HG03196 (cell line): ENCODE data around the gene C4BPB.

ENCODE experiments used
- ATAC-seq: cut with Tn5 transposase; IDR thresholded peaks from one replicate; pipeline ENCODE4 v1.9.1; 2021; ENCODE audit not compliant: unreplicated experiment

The C4BPB gene

DNA sequence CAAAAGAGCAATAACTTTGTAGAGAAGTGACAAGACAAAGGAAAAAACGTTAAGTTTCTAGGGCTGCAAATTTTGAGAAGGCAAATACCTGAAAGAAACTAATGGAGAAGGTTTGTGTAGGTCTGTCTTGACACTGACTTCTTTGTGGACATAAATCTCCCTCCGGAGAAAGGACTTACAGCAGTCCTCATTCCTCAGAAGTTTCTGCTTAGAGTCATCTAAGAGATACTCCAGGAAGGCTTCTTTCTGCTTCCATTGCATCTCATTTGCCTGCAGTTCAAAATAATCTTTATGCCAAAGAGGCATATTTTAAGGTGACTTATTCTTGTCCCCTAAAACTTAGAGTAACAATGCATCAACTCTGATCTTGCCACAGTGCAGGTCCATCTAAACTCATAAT is 4.4 kb upstream of the C4BPB start:
- no peak for ATAC-seq

DNA sequence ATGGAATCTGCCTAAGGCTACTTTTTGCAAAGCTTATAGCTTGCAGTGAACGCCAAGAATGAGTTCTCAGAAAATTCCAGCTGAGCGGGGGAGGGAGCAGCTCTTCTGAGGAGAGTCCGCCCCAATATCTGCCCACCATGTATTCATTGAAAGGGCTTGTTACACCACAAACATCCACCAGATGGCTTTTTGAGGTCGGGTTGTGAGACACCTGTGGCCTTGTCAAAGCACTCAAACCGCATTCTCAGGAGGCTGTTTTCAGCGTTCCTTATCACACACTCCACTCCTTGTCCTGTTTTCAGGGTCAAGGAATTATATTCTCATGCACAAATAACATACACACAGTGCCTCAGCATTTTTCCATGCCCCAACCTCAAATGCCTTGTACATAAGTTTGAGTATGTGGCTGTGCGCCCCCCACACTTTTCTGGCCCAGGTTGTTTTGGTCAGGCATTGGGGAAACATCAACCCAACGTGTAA is 3.9 kb upstream of the C4BPB start:
- no peak for ATAC-seq

DNA sequence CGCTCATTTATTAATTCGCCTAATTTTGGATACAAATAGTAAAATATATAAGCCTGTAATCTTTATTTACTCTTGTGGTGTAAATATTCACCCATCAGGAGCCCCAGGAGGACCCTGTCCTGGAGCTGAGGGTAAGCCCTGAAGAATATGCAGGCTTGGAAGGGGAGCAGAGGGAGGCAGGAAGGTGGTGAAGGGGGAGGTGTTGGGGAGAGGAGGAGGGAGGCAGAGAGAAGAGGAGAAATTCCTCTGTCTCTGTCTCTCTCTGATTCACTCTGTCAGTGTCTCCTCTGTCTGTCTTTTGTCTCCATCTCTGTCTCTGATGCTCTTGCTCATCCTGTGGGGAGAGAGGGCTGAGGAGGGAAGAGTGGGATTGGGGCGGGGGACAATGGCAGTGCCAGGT is 2.8 kb upstream of the C4BPB start:
- ATAC-seq = no peak

- no peak for ATAC-seq
These were observed 499 bp upstream of the C4BPB start for GRCh38 chr1:207088161-207088560.

GRCh38 chr1:207089627-207090355 is 1.1 kb downstream of the C4BPB start:
- ATAC-seq = no peak

- no peak for ATAC-seq
These were observed 2.7 kb downstream of the C4BPB start for GRCh38 chr1:207091200-207091908.

- ATAC-seq = no peak
These were observed 5.3 kb downstream of the C4BPB start for GRCh38 chr1:207093944-207094343.

DNA sequence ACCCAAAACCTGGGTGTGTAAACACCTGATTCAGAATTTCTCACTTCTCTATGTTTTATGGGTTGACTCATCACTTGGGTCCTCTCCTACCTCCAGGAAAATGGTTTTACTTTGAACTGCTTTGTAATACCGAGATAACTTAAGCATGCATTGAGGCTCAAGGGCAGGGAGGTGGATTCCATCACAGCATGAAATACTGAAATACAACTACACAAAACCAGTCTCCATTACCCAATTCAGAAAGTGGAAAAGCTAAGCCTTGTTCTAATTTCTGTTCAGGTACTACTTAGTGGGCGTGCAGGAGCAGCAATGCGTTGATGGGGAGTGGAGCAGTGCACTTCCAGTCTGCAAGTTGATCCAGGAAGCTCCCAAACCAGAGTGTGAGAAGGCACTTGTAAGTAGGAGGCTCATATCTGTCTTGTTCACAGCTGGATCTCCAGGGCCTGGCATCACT is 9.2 kb downstream of the C4BPB start:
- ATAC-seq = peak; percentile 74

GRCh38 chr1:207101720-207102119 is 13.1 kb downstream of the C4BPB start:
- ATAC-seq = no peak

GRCh38 chr1:207102146-207102545 is 13.5 kb downstream of the C4BPB start:
- ATAC-seq = no peak

GRCh38 chr1:207102659-207103058 is 14.0 kb downstream of the C4BPB start:
- ATAC-seq = no peak

GRCh38 chr1:207103892-207104373 is 15.3 kb downstream of the C4BPB start, which contains the start of gene C4BPA:
Gene C4BPA, plus strand, starts transcription at chr1:207104233. Its CDS starts 8,793 bp downstream, at chr1:207113026.
- no peak for ATAC-seq

DNA sequence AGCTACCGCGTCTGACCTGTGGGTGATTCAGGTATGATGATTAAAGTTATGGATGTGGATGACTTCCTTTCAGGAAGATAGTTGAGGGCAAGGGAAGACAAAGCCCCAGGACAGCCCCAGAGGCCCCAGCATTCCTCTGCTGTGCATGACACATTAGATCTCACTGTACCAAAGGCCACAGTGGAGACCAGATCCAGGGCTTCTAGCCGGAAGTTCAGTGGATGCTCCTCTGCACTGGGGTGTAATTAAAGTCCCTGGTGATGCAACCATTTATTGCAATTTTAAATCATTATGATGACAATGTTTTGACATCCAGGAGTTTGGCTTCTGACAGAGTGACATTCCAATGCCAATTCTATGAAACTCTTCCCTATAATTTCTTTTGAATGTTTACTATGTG is 20.3 kb downstream of the C4BPB start:
- ATAC-seq = no peak

DNA sequence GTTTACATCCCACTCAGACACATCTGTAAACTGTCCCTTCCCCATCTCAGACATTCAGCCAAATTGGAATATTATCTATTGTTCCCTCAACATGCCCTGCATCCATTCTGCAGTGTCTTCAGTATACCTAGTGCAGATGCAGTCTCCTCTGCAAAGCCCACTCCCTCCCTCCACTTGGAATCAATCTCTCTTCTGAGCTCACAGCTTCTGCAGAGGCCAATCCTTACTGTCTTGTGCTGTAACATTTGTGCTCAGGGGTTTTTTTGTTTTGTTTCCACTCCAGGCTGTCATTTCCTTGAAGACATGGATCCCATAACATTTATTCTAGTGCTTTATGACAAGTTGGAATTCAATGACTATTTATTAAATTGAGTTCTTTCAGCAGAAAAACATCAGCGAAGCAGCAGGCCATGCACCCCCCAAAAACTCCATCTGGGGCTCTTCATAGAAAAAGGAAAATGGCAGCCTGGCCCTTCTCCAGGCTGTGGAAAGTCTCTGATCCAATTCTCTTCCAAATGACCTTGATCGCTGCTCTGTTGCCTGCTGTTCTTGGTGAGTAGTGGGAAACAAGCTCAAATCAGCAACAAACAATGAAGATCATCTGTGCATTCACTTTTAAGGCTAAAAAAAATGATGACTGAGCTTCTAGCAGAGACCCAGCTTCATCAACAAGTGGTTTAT is 24.1 kb downstream of the C4BPB start:
- no peak for ATAC-seq

DNA sequence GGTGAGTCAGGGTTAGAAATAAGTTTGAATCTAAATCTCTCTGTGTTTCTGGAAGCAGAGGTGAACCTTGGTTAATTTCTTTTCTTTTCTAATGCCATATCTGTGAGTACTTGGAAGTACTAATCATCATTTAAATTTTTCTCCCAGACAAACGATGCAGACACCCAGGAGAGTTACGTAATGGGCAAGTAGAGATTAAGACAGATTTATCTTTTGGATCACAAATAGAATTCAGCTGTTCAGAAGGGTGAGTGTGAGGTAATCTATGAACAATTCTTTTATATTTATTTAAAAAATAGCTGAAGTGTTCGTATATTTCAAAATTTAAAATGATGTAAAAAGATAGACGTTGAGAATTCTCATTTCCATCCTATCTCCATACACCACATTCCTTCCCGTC is 26.6 kb downstream of the C4BPB start:
- ATAC-seq = no peak

GRCh38 chr1:207124389-207124788 is 35.7 kb downstream of the C4BPB start:
- no peak for ATAC-seq

DNA sequence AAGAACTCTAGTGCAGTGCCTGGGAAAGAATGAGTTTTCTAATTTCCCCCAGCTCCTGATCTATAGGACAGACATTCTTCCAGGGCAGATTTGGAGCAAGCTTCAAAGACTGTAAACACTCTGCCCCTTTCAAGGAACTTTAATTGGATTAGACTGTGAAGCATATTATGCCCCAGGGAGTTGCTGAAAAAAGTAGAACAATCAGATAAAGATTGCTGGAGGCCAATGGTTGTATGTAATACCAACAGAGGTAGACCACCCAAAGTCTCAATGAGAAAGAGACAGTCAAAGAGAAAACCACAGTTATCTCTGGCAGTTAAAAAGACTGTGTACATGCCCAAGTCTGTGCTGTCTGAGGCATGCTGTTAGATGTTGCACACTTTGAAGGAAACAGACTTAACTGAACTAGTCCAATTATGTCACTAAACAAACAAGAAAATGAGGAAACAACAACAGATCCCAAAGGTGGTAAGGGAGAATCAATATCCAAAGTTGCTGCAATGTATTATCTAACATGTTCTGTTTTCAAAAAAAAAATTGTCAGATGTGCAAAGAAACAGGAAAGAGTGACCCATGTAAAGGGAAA is 39.8 kb downstream of the C4BPB start:
- no peak for ATAC-seq

DNA sequence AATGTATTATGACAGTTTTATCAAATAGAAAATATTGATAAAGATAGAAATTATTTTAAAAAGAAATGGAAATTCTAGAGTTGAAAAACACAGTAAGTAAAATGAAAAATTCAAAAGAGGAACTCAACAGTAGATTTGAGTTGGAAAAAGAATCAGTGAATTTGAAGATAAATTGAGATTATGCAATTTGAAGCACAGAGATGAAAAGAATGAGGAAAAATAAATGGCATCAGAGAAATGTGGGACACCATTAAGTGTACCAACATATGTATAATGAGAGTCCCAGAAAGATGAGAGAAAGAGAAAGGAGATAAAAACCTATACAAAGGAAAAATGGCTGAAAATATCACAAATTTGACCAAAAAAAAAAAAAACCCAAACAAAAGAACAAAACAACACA is 40.4 kb downstream of the C4BPB start:
- ATAC-seq = no peak

DNA sequence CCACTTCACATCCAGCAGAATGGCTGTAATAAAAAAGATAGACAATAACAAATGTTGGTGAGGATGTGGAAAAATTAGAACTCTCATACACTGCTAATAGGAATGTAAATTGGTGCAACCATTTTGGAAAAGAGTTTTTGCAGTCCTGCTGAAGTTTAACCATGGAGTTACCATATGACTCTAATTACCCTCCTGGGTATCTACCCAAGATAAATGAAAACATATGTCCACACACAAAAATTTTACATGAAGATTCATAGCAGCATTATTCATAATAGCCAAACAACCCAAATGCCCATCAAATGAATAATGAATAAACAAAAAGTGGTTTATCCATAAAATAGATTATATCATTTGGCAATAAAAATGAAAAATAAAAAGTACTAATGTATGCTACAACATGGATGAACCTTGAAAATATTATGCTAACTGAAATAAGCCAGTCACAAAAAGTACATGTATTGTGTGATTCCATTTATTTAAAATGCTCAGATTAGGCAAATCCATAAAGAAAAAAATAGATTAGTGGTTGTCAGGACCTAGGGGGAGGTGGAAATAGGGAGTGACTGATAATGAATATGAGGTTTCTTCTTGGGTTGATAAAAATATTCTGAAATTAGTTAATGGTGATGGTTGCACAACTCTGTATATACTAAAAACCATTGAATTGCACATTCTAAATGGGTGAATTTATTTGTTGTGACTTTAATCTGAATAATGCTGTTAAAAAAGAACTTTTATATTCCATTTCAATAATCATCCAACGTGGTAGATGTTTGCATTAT is 41.8 kb downstream of the C4BPB start:
- ATAC-seq = no peak

GRCh38 chr1:207131163-207131562 is 42.5 kb downstream of the C4BPB start:
- ATAC-seq = no peak
